ENCODE results near the gene MATN1.

The MATN1 gene

GRCh38 chr1:30715216-30715615 lies 8.2 kb downstream of the MATN1 start:
- DNase-seq: no peak

GRCh38 chr1:30714536-30715090 lies 8.8 kb downstream of the MATN1 start:
- no peak for DNase-seq

GRCh38 chr1:30714025-30714424 lies 9.4 kb downstream of the MATN1 start:
- no peak for DNase-seq

- no peak for DNase-seq
These were observed 10.1 kb downstream of the MATN1 start for GRCh38 chr1:30713311-30713710.

- DNase-seq: no peak
These were observed 10.8 kb downstream of the MATN1 start for GRCh38 chr1:30712583-30712982.

GRCh38 chr1:30710407-30710806 lies 13.0 kb downstream of the MATN1 start:
- no peak for DNase-seq

GRCh38 chr1:30708361-30708728 lies 15.0 kb downstream of the MATN1 start:
- DNase-seq: no peak

- DNase-seq: peak; percentile 93
These were observed 15.7 kb downstream of the MATN1 start for GRCh38 chr1:30707412-30708360.

GRCh38 chr1:30706528-30706927 lies 16.9 kb downstream of the MATN1 start:
- peak; percentile 68 for DNase-seq

GRCh38 chr1:30705698-30706097 lies 17.7 kb downstream of the MATN1 start:
- peak; percentile 71 for DNase-seq

GRCh38 chr1:30704765-30705509 lies 18.4 kb downstream of the MATN1 start:
- DNase-seq: no peak

GRCh38 chr1:30704271-30704670 lies 19.1 kb downstream of the MATN1 start:
- DNase-seq: no peak

- DNase-seq: no peak
These were observed 20.6 kb downstream of the MATN1 start for GRCh38 chr1:30702823-30703222.

- DNase-seq: no peak
These were observed 22.1 kb downstream of the MATN1 start for GRCh38 chr1:30701258-30701633.

- DNase-seq: no peak
These were observed 22.7 kb downstream of the MATN1 start for GRCh38 chr1:30700528-30701257.

GRCh38 chr1:30699762-30700161 lies 23.6 kb downstream of the MATN1 start:
- no peak for DNase-seq

GRCh38 chr1:30698401-30698981 lies 24.9 kb downstream of the MATN1 start:
- DNase-seq: no peak

GRCh38 chr1:30697571-30698376 lies 25.6 kb downstream of the MATN1 start:
- DNase-seq: no peak

GRCh38 chr1:30696831-30697230 lies 26.6 kb downstream of the MATN1 start:
- DNase-seq: peak; percentile 15

GRCh38 chr1:30695439-30695841 lies 27.9 kb downstream of the MATN1 start:
- no peak for DNase-seq

GRCh38 chr1:30694280-30695175 lies 28.9 kb downstream of the MATN1 start:
- peak; percentile 10 for DNase-seq

Data from retina (tissue), 1 donor.